ENCODE measurements around the gene LAMA5.

LAMA5 gene

DNA sequence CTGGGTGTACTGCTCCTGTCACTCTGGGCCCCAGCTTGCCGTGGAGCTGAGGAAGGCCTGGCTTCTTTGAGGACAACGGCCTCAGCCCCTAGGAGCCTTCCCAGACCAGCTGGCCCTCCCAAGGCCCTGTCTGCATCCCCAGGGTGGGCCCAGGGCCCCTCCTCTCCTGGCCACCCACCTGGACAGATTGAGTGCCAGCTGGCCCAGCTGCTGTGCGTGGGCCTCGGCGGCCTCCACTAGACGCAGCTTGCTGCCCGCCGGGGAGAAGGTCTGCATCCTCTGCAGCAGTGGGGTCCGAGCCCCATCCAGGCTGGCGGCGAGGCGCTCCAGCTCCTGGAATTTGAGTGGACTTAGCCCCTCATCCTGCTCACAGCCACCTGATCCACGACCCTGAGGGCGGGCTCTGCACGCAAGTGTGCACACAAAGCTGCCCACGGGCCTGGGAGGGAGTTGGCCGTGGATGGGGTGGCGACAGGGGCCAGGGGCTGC, 49.9 kb downstream of the LAMA5 start:
- DNase-seq (ENCODE audit: low read depth): no peak

DNA sequence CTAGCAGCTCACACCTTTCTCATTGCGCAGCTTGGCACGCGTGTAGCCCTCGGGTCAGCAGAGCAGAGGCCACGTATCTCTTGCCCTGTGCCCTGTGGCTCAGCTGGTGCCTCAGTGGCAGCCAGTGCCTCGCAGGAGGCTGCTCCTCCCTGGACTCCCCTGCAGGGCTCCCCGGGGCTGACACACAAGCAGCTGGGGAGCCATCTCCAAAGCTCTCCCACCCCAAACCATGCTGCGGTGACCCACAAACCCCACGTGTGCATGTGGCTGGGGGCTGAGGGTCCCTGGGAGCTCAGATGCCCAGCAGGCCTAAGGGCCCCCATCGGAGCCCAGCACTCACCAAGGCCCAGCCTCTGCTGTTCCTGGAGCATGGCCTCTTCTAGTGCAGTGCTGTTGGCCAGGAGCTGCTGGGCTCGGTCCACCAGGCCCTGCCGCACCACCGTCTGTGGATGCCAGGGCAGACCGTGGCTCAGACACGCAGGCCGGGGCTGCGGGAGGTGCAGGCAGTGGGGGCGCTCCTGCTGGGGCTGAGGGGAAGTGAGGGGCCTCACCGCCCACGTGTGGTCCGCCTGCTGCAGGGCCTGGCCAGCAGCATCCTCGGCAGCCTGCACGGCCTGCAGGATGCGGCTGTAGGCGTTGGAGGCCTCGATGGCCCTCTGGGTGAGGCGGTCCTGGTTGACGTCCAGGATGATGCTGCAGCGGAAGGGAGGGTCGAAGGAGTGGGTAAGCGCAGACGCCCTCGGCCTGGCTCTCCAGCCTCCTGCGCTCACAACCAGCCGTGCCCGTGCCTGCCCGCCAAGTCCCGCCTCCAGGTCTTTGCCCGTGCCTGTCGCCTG, 50.6 kb downstream of the LAMA5 start:
- no peak for DNase-seq (ENCODE audit: low read depth)

DNA sequence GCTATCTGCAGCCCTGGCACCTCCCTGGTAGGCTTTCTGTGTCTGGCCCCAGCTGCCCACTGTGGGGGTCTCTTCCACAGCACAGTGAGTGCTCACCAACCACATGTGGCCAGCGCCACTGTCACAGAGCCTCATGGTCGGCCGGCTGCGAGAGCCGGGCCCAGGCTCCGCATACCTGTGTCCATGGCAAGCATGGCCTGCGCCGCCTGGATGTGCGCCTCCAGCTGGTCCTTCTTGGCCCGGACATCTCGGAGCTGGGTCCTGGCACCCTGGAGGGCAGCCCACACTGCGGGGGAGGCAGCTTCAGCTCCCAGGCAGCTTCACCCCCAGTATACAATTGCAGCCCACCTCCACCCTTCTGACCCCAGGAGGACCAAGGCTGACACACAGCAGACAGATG, 51.3 kb downstream of the LAMA5 start:
- no peak for DNase-seq (ENCODE audit: low read depth)

DNA sequence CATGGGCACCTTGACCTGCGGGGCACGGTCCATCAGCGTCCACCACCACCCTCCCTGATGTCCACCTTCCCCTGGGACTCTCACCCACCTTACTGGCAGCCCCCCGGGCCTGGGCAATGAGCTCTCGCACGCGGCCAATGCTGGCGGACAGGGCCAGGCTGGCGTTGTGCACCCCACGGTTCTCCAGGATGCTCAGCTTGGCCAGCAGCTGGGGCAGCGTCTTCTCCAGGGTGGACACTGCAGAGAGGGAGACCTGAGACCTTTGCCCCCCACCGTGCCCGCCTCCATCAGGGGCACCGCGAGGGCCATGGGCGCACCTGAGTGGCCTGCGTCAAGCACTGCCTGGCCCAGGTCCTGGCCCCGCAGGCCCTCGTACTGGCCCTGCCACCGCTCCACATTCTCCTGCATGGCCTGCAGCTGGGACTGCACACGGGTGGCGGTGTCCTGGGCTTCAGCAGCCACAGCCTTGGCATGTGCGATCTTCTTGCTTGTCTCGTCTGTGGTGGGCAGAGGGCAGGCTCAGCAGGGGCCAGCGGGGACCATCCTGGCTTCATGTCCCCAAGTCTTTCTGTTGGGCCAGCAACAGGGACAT, 52.3 kb downstream of the LAMA5 start:
- DNase-seq (ENCODE audit: low read depth): no peak

DNA sequence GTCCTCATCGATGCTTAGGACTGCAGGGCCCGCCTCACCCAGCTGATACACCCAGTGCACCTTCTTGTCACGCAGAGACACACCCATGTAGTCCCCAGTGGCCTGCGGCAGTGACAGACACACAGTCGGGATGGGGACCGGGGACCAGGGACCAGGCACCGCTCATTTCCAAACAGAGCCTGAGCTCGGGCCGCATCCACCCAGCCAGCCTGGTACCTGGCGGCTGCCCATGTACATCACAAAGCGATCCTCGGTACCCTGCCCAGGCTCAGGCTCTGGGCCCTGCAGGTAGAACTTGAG, 52.8 kb downstream of the LAMA5 start:
- DNase-seq (ENCODE audit: low read depth): no peak

DNA sequence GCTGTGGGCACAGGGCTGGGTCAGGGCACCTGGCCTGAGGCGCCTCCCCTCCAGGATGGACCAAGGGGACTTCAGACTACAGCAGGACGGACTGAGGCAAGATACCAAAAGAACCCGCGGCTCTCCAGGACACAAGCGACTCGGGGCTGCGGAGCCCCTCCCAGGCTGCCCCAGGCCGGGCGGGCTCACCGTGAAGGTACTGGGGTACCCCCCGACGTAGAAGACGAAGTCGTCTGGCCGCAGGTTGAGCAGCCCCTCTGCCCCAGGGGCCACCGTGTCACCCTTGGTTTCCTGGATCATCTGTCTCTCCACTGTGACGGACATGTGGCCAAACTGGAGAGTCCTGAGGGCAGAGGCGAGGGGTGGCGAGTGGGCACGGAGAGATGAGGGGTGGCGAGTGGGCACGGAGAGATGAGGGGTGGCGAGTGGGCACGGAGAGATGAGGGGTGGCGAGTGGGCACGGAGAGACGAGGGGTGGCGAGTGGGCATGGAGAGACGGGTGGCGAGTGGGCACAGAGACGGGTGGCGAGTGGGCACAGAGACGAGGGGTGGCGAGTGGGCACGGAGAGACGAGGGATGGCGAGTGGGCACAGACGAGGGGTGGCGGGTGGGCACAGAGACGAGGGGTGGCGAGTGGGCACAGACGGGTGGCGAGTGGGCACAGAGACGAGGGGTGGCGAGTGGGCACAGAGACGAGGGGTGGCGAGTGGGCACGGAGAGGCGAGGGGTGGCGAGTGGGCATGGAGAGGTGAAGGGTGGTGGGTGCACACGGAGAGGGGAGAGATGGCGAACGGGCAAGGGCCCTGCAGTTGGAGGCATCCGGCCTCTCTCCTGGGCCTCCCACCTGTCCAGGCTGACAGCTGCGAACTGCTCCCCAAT, 53.4 kb downstream of the LAMA5 start:
- DNase-seq (ENCODE audit: low read depth): no peak

DNA sequence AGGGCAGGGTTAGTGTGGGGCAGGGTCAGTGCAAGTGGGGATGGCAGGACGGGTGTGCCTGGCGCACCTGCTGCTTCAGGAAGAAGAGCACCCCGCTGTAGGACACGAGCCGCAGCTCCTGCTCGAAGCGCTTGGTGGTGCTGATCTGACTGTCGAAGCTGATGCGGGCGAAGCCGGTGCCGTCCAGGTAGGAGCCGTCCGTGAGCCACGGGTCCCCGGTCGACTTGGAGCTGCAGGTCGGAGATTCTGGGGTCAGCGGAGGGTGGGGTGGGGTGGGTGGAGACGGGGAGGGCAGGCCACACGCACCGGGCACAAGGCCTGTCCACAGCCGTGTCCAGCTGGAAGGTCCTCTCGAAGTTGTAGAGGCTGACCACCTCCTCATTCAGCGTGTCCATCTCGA, 54.1 kb downstream of the LAMA5 start:
- DNase-seq (ENCODE audit: low read depth): no peak

DNA sequence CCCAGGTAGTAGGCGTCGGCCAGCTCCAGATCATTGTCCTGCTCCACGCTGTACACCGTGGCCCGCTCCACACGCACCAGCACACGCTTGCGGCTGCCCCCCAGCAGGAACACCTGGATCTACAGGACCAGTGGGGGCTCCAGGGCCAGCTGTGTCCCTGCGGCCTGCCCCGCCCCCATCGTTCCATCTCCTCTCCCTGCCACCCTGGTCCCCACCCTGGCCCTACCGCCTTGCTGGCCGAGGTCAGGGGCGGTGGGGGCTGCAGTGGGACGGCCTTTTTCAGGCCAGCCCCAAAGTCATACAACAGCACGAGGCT, 54.5 kb downstream of the LAMA5 start:
- no peak for DNase-seq (ENCODE audit: low read depth)

DNA sequence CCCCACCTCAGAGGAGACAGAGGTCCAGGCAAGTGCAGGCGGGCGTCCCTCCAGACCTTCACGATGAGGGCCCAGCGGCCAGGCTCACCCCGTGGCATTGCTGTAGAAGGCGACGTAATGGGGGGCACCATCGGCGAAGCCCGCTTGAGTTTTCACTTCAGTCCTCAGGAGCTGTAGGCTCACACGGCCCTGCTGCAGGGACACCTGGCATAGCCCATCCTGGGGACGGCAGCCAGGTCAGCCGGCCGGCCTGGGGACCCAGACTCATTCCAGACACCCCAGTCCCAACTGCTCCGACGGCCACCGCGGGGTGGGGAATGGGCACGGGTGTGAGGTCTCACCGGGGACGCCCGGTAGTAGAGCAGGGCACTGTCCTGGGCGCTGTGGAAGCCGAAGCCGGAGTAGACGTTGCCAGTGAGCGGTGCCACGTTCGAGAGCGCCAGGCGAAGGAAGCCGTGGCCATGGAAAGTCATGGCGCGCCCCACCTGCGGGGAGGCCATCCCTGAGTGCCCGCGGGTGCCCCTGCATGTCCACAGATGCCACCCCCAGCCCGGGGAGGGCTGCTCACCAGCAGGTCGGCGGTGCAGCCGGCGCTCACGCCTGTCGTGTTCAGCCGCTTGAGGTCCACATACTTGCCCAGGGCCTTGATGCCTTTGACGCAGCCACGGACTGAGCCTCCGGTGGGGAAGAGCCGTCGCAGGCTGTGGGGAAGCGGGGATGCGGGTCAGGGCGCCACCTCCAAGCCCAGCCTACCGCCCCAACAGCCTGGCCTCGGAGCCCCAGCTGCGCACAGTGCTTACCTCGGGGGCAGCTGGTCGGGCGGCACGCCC, 55.1 kb downstream of the LAMA5 start:
- no peak for DNase-seq (ENCODE audit: low read depth)

DNA sequence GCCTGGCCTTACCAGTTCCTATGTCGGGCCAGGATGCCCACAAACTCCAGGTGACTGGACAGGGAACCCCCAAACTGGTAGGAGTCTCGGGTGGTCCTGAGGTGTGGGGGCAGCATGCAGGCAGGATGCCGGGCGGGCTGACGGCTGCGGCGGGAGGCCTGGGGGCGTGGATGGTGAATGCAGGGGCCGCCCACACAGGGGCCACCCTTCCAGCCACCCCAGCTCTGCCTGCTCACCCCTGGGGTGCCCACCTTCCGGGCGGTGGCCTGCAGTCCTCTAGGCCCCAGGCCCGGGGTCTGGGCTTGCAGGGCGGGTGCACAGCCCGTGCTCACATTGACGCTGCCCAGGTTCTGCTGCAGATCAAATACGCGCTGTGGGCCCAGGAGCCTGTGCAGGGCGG, 56.0 kb downstream of the LAMA5 start:
- DNase-seq (ENCODE audit: low read depth): no peak

DNA sequence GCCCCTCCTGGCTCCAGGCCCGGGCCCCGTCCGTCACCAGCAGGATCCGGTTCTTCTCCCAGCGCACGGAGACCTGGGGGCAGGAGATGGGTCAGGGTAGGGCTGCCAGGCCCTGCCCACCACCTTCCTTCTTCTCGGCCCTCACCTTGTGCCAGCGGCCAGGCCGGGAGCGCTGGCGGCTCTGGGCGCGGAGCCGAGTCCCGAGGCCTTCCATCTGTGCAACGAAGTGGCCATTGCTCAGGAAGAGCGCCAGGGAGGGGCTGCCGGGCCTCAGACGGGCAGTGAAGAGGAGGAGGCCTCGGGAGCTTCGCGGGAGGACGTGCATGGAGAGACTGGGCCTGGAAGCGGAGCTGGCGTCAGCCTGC, 56.4 kb downstream of the LAMA5 start:
- DNase-seq (ENCODE audit: low read depth): no peak

DNA sequence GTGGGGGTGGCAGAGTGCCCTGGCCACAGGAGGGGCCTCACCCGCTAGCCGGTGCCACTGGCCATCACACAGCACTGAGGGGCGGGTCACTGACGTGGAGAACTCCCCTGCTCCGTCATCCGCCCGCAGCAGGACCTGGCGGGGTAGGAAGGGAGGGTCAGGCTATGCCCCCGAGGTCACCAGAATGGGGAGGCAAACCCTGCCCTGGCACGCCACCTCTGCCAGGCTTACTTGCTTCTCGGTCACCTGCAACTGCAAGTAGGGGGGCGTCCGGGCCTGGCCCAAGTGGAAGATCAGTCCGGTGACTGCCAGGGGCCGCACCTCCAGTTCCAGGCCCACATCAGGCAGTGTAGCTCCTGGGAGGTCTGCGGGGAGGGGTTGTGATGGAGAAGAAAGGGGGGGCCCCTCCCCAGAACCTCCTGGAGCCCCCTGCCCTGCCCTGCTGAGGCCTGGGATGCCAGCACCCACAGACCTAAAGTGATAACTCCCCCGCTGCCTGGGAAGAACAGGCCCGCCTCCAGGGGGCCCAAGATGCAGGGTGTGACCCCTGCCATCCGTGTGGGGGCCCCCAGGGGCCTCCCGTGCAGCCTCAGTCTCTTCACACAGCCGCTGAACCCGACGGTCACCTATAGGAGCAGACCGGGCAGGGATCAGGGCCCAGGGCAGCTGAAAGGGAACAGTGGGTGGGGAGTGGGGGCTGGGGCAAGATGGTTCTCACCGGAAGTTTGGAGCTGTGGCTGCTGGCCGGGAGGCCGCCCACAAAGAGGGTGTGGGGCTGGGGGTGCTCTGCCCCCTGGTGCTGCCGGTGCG, 57.0 kb downstream of the LAMA5 start:
- DNase-seq (ENCODE audit: low read depth): no peak

DNA sequence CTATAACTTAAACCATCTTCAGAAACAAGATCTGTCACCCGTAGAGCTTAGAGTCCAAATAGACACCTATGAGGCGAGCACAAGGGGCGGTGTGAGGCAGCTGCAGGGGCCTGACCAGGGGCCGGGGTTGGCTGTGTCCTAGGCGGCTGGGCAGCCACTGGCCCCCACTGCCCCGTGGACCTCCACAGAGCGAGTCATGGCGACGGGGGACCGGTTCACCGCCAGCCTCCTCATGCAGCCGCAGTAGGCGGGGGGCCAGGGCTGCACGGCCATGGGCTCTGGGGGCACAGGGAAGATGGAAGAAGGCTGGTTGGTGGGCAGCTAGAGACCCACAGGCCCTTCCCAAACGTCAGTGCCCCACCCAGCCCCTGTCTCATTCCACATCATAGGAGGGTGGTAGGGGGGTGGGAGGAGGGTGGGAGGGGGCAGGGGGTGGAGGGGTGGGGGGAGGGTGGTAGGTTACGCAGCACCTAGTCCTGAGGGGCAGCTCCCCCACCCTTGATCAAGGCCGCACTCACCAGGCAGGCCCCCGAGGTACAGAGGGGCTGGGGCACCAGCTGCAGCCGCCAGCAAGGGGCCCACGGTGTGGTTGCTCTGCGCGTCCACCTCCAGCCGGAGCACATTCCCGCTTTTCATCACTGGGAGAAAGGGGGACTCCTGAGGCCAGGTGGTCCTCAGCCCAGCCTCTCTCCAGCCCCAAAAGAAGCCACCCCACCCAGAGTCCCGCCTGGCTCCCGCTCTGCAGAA, 57.7 kb downstream of the LAMA5 start:
- DNase-seq (ENCODE audit: low read depth): no peak

DNA sequence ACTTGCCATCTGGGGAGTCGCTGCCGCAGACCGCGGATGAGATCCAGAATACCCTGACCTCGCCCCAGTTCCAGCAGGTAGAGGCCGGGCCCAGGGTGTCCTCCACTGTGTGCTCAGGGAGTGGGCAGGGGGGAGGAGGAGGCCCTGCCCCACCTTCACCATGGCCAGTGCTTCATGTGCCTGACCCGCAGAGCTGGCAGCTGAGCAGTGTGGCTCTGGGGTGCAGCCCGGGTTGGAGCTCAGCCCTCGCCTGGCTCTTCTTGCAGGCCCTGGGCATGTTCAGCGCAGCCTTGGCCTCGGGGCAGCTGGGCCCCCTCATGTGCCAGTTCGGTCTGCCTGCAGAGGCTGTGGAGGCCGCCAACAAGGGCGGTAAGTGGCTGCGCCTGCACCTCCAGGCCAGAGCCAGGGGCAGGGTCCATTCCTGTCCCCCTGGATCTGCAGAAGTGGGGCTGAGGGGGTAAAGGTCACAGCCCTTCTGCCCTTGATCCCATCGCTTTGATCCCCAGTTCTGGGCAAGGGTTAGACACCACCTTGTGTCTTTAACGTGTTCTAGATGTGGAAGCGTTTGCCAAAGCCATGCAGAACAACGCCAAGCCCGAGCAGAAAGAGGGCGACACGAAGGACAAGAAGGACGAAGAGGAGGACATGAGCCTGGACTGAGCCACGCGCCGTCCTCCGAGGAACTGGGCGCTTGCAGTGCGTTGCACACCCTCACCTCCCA, 58.9 kb downstream of the LAMA5 start:
- no peak for DNase-seq (ENCODE audit: low read depth)

DNA sequence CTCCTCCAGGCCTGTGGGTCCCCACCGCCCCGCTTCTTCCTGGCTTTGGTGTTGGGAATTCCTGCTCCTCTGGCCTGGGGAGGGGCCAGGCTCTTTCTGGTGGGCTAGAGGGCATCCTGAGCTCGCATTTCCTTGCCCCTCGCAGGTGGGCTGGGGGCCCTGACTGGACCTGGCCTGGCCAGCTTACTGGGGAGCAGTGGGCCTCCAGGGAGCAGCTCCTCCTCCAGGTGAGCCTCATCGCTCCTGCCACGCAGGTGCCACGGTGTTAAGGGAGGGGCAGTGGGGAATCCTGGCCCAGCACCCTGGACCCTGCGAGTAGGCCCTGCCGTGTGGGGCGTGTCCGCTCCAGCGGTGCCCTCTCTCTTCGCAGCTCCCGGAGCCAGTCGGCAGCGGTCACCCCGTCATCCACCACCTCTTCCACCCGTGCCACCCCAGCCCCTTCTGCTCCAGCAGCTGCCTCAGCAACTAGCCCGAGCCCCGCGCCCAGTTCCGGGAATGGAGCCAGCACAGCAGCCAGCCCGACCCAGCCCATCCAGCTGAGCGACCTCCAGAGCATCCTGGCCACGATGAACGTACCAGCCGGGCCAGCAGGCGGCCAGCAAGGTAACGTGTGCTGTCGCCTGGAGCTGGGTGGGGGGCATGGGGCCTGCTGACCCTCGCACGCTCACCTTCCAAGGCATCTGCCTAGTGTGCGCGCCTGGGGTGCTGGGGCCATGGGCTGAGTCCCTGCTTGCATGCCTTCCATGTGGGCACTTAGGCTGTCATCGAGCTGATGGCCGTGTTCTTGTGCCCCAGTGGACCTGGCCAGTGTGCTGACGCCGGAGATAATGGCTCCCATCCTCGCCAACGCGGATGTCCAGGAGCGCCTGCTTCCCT, 59.6 kb downstream of the LAMA5 start:
- DNase-seq (ENCODE audit: low read depth): no peak

DNA sequence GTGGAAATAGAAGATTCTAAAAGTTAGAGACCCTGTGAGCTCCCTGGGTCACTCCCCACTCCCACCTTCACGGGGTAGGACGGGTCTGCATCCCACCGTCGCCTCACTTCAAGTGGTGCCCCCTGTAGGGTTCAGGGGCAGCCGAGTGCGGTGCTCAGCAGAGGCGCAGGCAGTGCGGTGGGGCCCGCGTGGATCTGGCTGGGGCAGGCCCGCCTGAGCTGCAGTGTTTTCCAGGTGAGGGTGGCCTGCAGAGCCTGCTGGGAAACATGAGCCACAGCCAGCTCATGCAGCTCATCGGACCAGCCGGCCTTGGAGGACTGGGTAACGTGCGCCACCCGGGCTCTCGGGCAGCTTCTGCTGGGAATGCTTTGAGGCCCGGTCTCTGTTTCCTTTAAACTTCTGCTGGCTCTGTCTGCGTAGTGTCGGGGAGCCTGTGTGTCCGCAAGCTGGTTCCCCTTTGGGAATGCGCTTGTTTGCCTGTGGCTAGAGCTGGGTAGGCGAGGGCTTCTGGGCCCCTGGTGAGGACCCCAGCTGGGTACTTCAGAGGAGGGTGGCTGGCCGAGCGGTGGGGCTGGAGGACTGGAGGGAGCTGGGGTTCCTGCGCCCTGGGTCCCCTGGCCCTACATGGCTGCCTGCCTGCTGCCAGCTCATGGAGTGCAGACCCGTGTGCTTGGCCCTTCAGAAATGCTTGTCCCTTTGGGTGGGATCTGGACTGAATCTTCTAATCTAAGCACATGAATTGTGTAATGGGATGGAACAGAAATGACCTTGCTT, 60.5 kb downstream of the LAMA5 start:
- no peak for DNase-seq (ENCODE audit: low read depth)

DNA sequence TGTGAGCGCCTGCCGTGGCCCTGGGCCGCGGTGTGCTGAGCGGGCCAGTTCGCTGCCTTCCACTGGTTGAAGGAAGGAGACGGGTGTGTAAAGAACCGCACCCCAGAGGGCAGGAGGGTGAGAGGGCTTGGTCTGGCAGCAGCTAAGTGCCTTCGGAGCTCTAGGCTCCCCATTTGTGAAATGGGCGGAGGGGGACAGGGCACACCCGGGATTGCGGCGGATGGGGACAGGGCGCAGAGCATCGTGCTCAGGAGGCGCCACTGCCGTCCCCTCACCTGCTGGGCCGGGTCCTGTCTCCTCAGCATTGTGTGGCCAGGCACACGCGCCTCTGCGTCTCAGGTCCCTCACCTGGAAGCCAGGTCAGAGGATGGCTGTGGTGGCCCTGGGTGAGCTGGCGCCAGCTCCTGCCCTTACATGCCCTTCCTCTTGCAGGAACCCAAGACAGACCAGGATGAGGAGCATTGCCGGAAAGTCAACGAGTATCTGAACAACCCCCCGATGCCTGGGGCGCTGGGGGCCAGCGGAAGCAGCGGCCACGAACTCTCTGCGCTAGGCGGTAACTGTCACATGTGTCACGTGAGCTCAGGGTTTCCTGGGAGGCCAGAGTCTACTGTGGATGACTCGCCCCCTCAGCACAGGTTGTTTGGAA, 61.2 kb downstream of the LAMA5 start:
- no peak for DNase-seq (ENCODE audit: low read depth)

Data from CMK (cell line).